ENCODE data around the gene TP53TG5. TPM values are rescaled to one million over a fixed set of nuclear protein-coding genes. Genes with fewer than 3 reads are reported as not detected.
A peak's percentile ranks its signal among the peaks of the same experiment; 100 is the strongest.

The TP53TG5 gene
- total RNA-seq (under 1 TPM in 3 of 5 donors, not detected in 2; 0.10 to 0.23 (median 0.16) TPM), total RNA-seq (0 to 0.98 (median 0.27) reads per million in 29 experiments)
- total RNA-seq (2013), result 0.09 TPM

DNA sequence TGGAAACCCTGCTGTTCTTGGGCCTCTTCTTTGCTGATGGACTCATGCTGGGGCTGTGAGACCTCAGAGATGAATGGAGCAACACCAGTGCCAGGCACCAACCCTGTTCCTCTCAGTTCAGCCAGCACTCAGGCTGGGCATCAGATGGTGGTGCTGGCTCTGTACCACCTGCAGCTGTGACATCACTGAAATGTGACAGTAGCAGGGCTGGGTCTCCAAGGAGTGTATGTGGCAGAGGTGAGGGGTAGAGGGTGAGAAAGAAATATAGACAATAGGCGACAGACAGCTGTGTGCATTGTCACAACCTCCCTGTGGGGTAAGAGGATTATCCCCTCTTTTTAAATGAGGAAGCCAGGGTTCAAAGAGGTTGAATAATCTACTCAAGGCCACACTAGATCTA is at the start of gene TP53TG5:
Gene TP53TG5 (minus strand): TSS at position 135 of the 400 bp plus-strand sequence. CDS start 89 bp downstream, at position 46.
- H3K4me3 ChIP-seq (ENCODE audit: control insufficient read depth in 1 of 2, extremely low read depth in 1 of 2, low read length in 1 of 2), result no peak within 1 kb of the TSS
- no peaks in the 10 kb centered on the region for H3K27me3 Mint-ChIP-seq
- no CpG with 5 or more reads among the region's 1 CpG for WGBS (ENCODE audit: insufficient coverage)
- H3K4me3 Mint-ChIP-seq, result no peak within 1 kb of the TSS
- no peaks in the 10 kb centered on the region for H3K9me3 Mint-ChIP-seq
- peaks cover 6 to 12% (median 9%) of the 10 kb centered on the region in 3 donors for H3K4me1 Mint-ChIP-seq
- H3K36me3 ChIP-seq (ENCODE audit: control insufficient read depth in 2 of 2, extremely low read depth in 1 of 2, insufficient read depth in 1 of 2, low read length in 1 of 2), result peaks cover 0 to 16% of the 10 kb centered on the region in 2 donors
- H3K27me3 ChIP-seq (replicated peaks in 1 of 2; ENCODE audit: control insufficient read depth in 2 of 2, extremely low read depth in 1 of 2, insufficient read depth in 2 of 2, low read length in 1 of 2), result no peaks in the 10 kb centered on the region
- CTCF ChIA-PET, result no interaction called here
- no peaks in the 10 kb centered on the region for H3K9me3 ChIP-seq
- DNase-seq (no peak), ATAC-seq (replicated peaks in 1 of 4) (no peak)
- POLR2A ChIA-PET, result no interaction called here
- peaks cover 2 to 11% of the 10 kb centered on the region in 2 experiments for H3K4me1 ChIP-seq (ENCODE audit: control insufficient read depth in 1 of 2, extremely low read depth in 1 of 2, insufficient read depth in 2 of 2, low read length in 2 of 2)
- no peak within 1 kb of the TSS for H3K27ac Mint-ChIP-seq
- H3K36me3 Mint-ChIP-seq, result peaks cover 23% of the 10 kb centered on the region
- no peak within 1 kb of the TSS for H3K27ac ChIP-seq (ENCODE audit: low read length)

DNA sequence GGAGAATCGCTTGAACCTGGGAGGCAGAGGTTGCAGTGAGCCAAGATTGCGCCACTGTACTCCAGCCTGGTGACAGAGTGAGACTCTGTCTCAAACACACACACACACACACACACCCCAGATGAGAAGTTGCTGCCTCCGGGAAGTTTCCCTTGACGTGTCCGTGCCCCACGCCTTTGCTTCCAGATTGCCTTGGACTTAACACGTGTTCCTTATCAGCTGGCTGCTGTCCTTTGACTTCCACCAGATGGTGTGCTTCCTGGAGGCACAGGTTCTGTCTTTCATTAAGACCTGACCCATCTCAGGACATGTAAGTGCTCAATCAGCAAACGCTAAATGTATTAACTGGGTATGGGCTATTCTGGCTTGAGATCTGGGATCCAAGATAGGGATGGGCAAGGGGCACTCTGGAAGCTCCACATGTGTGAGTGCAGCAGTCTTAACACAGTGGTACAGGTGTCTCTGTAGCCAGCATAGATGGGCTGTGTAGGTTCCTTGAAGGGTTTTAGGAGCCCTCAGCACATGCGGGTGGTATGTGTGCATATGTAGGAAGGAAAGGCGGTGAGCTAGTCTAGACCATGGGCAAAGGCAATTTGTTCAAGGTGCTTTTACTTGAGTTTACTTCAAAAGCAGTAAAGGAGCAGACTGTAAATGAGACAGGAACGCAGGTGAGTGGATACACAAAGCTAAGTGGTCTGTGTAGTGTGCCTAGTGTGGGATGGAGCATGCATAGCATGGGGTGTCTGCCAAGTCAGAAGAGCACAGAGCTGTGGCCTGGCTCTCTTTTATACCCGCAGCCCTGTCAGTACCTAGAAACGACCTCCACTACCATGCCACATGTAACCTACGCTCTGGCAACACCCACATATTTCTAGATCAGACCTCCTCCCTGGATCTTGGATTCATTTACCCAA is 49.4 kb upstream of the TP53TG5 start:
- H3K4me1 Mint-ChIP-seq, result peaks cover 0 to 6% (median 2%) of the 10 kb centered on the region in 3 donors
- peaks cover 0 to 6% of the 10 kb centered on the region in 2 experiments for H3K4me1 ChIP-seq (ENCODE audit: control insufficient read depth in 1 of 2, extremely low read depth in 1 of 2, insufficient read depth in 2 of 2, low read length in 2 of 2)
- DNase-seq (no peak), ATAC-seq (replicated peaks in 1 of 4) (no peak)
- peaks cover 47% of the 10 kb centered on the region for H3K36me3 Mint-ChIP-seq
- peak overlapping the region in 1 of 2 donors; percentile 8 for H3K27ac Mint-ChIP-seq
- H3K36me3 ChIP-seq (ENCODE audit: control insufficient read depth in 2 of 2, extremely low read depth in 1 of 2, insufficient read depth in 1 of 2, low read length in 1 of 2), result peaks cover 17 to 45% of the 10 kb centered on the region in 2 donors
- WGBS (ENCODE audit: insufficient coverage), result 94% methylated on average over 12 of the region's 14 CpGs
- H3K4me3 ChIP-seq (ENCODE audit: control insufficient read depth in 1 of 2, extremely low read depth in 1 of 2, low read length in 1 of 2), result no peak overlapping the region
- H3K9me3 ChIP-seq, result no peaks in the 10 kb centered on the region
- no peak overlapping the region for H3K27ac ChIP-seq (ENCODE audit: low read length)
- ChIA-PET CTCF (interaction anchor here in 1 of 2 donors (0.6 to 1.0 kb wide), 2 partner anchors 12 to 54 kb away, joined by 3 read pairs; no protein-coding TSS in a partner anchor), POLR2A (no interaction called here)
- no peak overlapping the region for H3K4me3 Mint-ChIP-seq
- no peaks in the 10 kb centered on the region for H3K27me3 ChIP-seq (replicated peaks in 1 of 2; ENCODE audit: control insufficient read depth in 2 of 2, extremely low read depth in 1 of 2, insufficient read depth in 2 of 2, low read length in 1 of 2)
- no peaks in the 10 kb centered on the region for H3K27me3 Mint-ChIP-seq
- no peaks in the 10 kb centered on the region for H3K9me3 Mint-ChIP-seq

DNA sequence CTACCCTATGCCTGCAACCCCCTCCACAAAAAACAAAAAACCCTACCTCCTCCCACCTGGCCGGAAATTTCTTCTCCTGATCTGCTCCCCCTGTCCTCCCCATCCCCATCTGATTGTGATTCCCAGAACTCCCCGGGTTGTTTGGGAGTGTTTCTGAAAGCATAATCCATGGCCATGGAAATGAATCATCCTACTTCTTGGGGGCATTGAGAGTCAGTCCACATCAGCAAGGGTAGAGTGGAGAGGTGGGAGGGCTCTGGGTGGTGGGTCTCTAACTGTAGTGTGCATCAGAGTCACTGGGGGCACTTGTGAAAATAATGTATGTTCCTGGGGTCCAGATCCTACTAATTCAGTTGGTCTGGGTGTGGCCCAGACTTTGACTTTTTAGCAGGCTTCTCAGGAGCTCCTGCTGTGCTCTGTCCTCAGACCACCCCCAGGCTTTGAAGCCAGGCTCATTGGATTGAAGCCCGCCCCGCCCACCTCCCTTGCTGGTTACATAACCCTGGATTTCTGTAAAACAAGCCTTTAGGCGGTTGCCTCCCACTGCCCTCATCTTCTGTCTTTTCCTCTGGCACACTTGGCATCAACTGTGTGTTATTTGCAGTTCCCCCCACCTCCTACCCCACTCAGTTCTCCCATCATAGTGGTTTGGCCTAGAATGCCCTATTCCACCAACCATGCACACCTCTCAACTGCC is 48.3 kb upstream of the TP53TG5 start:
- H3K36me3 ChIP-seq (ENCODE audit: control insufficient read depth in 2 of 2, extremely low read depth in 1 of 2, insufficient read depth in 1 of 2, low read length in 1 of 2), result peaks cover 17 to 51% of the 10 kb centered on the region in 2 donors
- WGBS (ENCODE audit: insufficient coverage), result 92% methylated on average over 3 of the region's 5 CpGs
- DNase-seq (no peak), ATAC-seq (replicated peaks in 1 of 4) (peak in 1 of 4 experiments; percentile 9)
- Mint-ChIP-seq H3K27ac (no peak overlapping the region), H3K4me1 (no peaks in the 10 kb centered on the region), H3K27me3 (no peaks in the 10 kb centered on the region), H3K9me3 (no peaks in the 10 kb centered on the region), H3K36me3 (peaks cover 50% of the 10 kb centered on the region), H3K4me3 (no peak overlapping the region)
- no peak overlapping the region for H3K4me3 ChIP-seq (ENCODE audit: control insufficient read depth in 1 of 2, extremely low read depth in 1 of 2, low read length in 1 of 2)
- no peaks in the 10 kb centered on the region for H3K27me3 ChIP-seq (replicated peaks in 1 of 2; ENCODE audit: control insufficient read depth in 2 of 2, extremely low read depth in 1 of 2, insufficient read depth in 2 of 2, low read length in 1 of 2)
- POLR2A ChIA-PET, result no interaction called here
- H3K27ac ChIP-seq (ENCODE audit: low read length), result no peak overlapping the region
- CTCF ChIA-PET, result no interaction called here
- H3K4me1 ChIP-seq (ENCODE audit: control insufficient read depth in 1 of 2, extremely low read depth in 1 of 2, insufficient read depth in 2 of 2, low read length in 2 of 2), result no peaks in the 10 kb centered on the region
- no peaks in the 10 kb centered on the region for H3K9me3 ChIP-seq

DNA sequence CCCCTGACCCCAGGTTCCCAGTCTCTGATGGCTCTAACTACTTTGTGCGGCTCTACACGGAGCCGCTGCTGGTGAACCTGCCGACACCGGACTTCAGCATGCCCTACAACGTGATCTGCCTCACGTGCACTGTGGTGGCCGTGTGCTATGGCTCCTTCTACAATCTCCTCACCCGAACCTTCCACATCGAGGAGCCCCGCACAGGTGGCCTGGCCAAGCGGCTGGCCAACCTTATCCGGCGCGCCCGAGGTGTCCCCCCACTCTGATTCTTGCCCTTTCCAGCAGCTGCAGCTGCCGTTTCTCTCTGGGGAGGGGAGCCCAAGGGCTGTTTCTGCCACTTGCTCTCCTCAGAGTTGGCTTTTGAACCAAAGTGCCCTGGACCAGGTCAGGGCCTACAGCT is 47.4 kb upstream of the TP53TG5 start:
- Histone ChIP-seq H3K4me3 (ENCODE audit: control insufficient read depth in 1 of 2, extremely low read depth in 1 of 2, low read length in 1 of 2) (no peak overlapping the region), H3K27ac (ENCODE audit: low read length) (no peak overlapping the region), H3K4me1 (ENCODE audit: control insufficient read depth in 1 of 2, extremely low read depth in 1 of 2, insufficient read depth in 2 of 2, low read length in 2 of 2) (no peaks in the 10 kb centered on the region), H3K36me3 (ENCODE audit: control insufficient read depth in 2 of 2, extremely low read depth in 1 of 2, insufficient read depth in 1 of 2, low read length in 1 of 2) (peaks cover 17 to 60% of the 10 kb centered on the region in 2 donors), H3K27me3 (replicated peaks in 1 of 2; ENCODE audit: control insufficient read depth in 2 of 2, extremely low read depth in 1 of 2, insufficient read depth in 2 of 2, low read length in 1 of 2) (no peaks in the 10 kb centered on the region), H3K9me3 (no peaks in the 10 kb centered on the region)
- POLR2A ChIA-PET, result interaction anchor here in 1 of 2 donors (0.6 kb wide), 1 partner anchor 44 kb away, joined by 3 read pairs; no protein-coding TSS in a partner anchor
- Mint-ChIP-seq H3K36me3 (peaks cover 53% of the 10 kb centered on the region), H3K27ac (no peak overlapping the region), H3K4me1 (no peaks in the 10 kb centered on the region), H3K4me3 (no peak overlapping the region), H3K27me3 (no peaks in the 10 kb centered on the region), H3K9me3 (no peaks in the 10 kb centered on the region)
- DNase-seq, result no peak
- CTCF ChIA-PET, result no interaction called here
- 99% methylated on average over 15 of the region's 17 CpGs for WGBS (ENCODE audit: insufficient coverage)
- ATAC-seq (replicated peaks in 1 of 4), result no peak

DNA sequence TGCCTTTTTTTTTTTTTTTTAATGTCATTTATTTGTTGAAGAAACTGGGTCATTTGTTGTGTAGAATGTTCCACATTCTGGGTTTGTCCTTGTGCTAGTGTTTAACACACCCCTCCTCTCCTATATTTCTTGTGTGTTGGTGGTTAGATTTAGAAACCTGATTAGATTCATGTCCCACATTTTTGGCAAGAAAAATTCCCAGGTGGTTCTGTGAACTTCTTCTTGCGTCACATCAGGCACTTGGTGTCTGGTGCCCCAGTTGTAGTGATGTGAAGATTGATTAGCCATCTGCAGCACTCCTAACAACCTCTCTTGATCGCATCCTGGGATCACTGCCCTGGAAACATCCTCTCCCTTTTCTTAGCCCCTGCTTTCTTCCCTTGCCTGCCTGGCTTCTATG is 45.6 kb upstream of the TP53TG5 start:
- peaks cover 0 to under 1% of the 10 kb centered on the region in 2 experiments for H3K4me1 ChIP-seq (ENCODE audit: control insufficient read depth in 1 of 2, extremely low read depth in 1 of 2, insufficient read depth in 2 of 2, low read length in 2 of 2)
- Mint-ChIP-seq H3K27ac (no peak overlapping the region), H3K9me3 (no peaks in the 10 kb centered on the region), H3K27me3 (no peaks in the 10 kb centered on the region), H3K4me3 (no peak overlapping the region), H3K4me1 (peaks cover 5 to 7% (median 7%) of the 10 kb centered on the region in 3 donors), H3K36me3 (peaks cover 70% of the 10 kb centered on the region)
- H3K9me3 ChIP-seq, result no peaks in the 10 kb centered on the region
- H3K27ac ChIP-seq (ENCODE audit: low read length), result no peak overlapping the region
- WGBS (ENCODE audit: insufficient coverage), result 100% methylated on average over 1 of the region's 2 CpGs
- DNase-seq (no peak), ATAC-seq (replicated peaks in 1 of 4) (no peak)
- peaks cover 26 to 79% of the 10 kb centered on the region in 2 donors for H3K36me3 ChIP-seq (ENCODE audit: control insufficient read depth in 2 of 2, extremely low read depth in 1 of 2, insufficient read depth in 1 of 2, low read length in 1 of 2)
- CTCF ChIA-PET, result no interaction called here
- no peaks in the 10 kb centered on the region for H3K27me3 ChIP-seq (replicated peaks in 1 of 2; ENCODE audit: control insufficient read depth in 2 of 2, extremely low read depth in 1 of 2, insufficient read depth in 2 of 2, low read length in 1 of 2)
- POLR2A ChIA-PET, result no interaction called here
- H3K4me3 ChIP-seq (ENCODE audit: control insufficient read depth in 1 of 2, extremely low read depth in 1 of 2, low read length in 1 of 2), result no peak overlapping the region

DNA sequence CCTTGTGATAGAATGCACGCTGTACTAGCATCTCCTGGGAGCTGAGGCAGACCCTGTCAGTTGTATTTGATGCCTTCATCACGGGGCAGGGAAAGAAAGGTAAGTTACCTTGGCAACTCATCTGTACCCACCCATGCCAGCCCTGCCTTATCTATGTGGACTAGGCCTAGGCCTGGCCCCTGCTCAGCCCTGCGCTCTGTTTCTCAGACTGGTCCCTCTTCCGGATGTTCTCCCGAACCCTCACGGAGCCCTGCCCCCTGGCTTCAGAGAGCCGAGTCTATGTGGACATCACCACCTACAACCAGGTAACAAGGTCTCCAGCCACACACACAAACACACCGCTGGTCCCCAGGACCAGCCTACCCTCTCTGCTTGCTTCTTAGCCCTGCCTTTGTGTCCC is 42.0 kb upstream of the TP53TG5 start:
- Histone ChIP-seq H3K4me1 (ENCODE audit: control insufficient read depth in 1 of 2, extremely low read depth in 1 of 2, insufficient read depth in 2 of 2, low read length in 2 of 2) (peaks cover 7 to 24% of the 10 kb centered on the region in 2 experiments), H3K9me3 (no peaks in the 10 kb centered on the region), H3K27me3 (replicated peaks in 1 of 2; ENCODE audit: control insufficient read depth in 2 of 2, extremely low read depth in 1 of 2, insufficient read depth in 2 of 2, low read length in 1 of 2) (no peaks in the 10 kb centered on the region), H3K4me3 (ENCODE audit: control insufficient read depth in 1 of 2, extremely low read depth in 1 of 2, low read length in 1 of 2) (no peak overlapping the region), H3K36me3 (ENCODE audit: control insufficient read depth in 2 of 2, extremely low read depth in 1 of 2, insufficient read depth in 1 of 2, low read length in 1 of 2) (peaks cover 15 to 62% of the 10 kb centered on the region in 2 donors), H3K27ac (ENCODE audit: low read length) (no peak overlapping the region)
- H3K9me3 Mint-ChIP-seq, result no peaks in the 10 kb centered on the region
- no peaks in the 10 kb centered on the region for H3K27me3 Mint-ChIP-seq
- H3K36me3 Mint-ChIP-seq, result peaks cover 52% of the 10 kb centered on the region
- DNase-seq (no peak), ATAC-seq (replicated peaks in 1 of 4) (no peak)
- H3K4me1 Mint-ChIP-seq, result peaks cover 38 to 40% (median 38%) of the 10 kb centered on the region in 3 donors
- CTCF ChIA-PET, result interaction anchor here (1.0 to 4.4 kb wide), 3 partner anchors 17 to 46 kb away, joined by 4 to 24 read pairs (median 5); no protein-coding TSS in a partner anchor
- no peak overlapping the region for H3K4me3 Mint-ChIP-seq
- 95% methylated on average over 8 of the region's 8 CpGs for WGBS (ENCODE audit: insufficient coverage)
- no peak overlapping the region for H3K27ac Mint-ChIP-seq
- POLR2A ChIA-PET, result no interaction called here

All from T-cell (primary cell).